Liver (tissue), 9 donors: ENCODE measurements around the gene FOXA2. TPM values are rescaled to one million over a fixed set of nuclear protein-coding genes. Genes with fewer than 3 reads are reported as not detected.

Source experiments
- DNase-seq: peaks from one replicate; pipeline ENCODE4 v3.0.0-alpha.2; 2017; ENCODE audit warnings: low spot score
- H3K27ac ChIP-seq, 2 donors: one replicate each; pipeline ENCODE4 v1.7.0; 2013; ENCODE audit warnings: inconsistent platforms in 2 of 2, low read length in 2 of 2, control low read depth in 1 of 2, low read depth in 1 of 2, mild to moderate bottlenecking in 1 of 2
- H3K27me3 ChIP-seq, 4 donors: one replicate each; pipeline versions ENCODE4 v1.6.1 to v1.7.0; 2013; ENCODE audit warnings: low read length in 3 of 4, inconsistent platforms in 1 of 4, mild to moderate bottlenecking in 1 of 4, moderate library complexity in 1 of 4; ENCODE audit not compliant: control insufficient read depth in 4 of 4, insufficient read depth in 4 of 4
- H3K36me3 ChIP-seq, 4 donors: one replicate each; pipeline versions ENCODE4 v1.6.1 to v1.7.0; 2013; ENCODE audit warnings: low read length in 3 of 4, mild to moderate bottlenecking in 3 of 4, low read depth in 1 of 4, moderate library complexity in 1 of 4; ENCODE audit not compliant: control insufficient read depth in 4 of 4, insufficient read depth in 3 of 4
- H3K4me1 ChIP-seq, 4 donors: one replicate each; pipeline versions ENCODE4 v1.6.1 to v1.7.0; 2013; ENCODE audit warnings: low read length in 3 of 4, mild to moderate bottlenecking in 3 of 4, moderate library complexity in 1 of 4; ENCODE audit not compliant: control insufficient read depth in 4 of 4, insufficient read depth in 4 of 4
- H3K4me3 ChIP-seq, 3 donors: one replicate each; pipeline versions ENCODE4 v1.6.1 to v1.7.0; 2013; ENCODE audit warnings: low read length in 3 of 3, control low read depth in 1 of 3, low read depth in 1 of 3, mild to moderate bottlenecking in 1 of 3
- H3K9ac ChIP-seq, 2 donors: one replicate each; pipeline ENCODE4 v1.7.0; 2013; ENCODE audit warnings: low read length in 2 of 2, mild to moderate bottlenecking in 2 of 2, moderate library complexity in 2 of 2, control low read depth in 1 of 2, low read depth in 1 of 2
- H3K9me3 ChIP-seq, 4 donors: one replicate each; pipeline versions ENCODE4 v1.6.1 to v1.7.0; 2013; ENCODE audit warnings: low read length in 3 of 4; ENCODE audit not compliant: control insufficient read depth in 4 of 4
- CTCF ChIP-seq: fragments of 150-350 bp; IDR thresholded peaks from 2 replicates; pipeline ENCODE4 v1.5.1; 2017; ENCODE audit warnings: improper control_type of control experiment, low read depth, low read length; ENCODE audit not compliant: missing input control
- EGR1 ChIP-seq, 2 donors: IDR thresholded peaks; 2 replicates each; pipeline ENCODE4 v1.6.1; 2016 to 2018; ENCODE audit warnings: antibody characterized with exemption in 2 of 2, low read depth in 2 of 2
- FOXA1 ChIP-seq: IDR thresholded peaks from 2 replicates; pipeline ENCODE4 v1.6.1; 2016; ENCODE audit warnings: antibody characterized with exemption
- FOXA2 ChIP-seq: IDR thresholded peaks from 2 replicates; pipeline ENCODE4 v1.6.1; 2016; ENCODE audit warnings: antibody characterized with exemption
- GABPA ChIP-seq, 2 donors: IDR thresholded peaks in 1 of 2; conservative IDR thresholded peaks in 1 of 2; 2 replicates each; pipeline ENCODE4 v1.6.1; 2016; ENCODE audit warnings: antibody characterized with exemption in 2 of 2, mild to moderate bottlenecking in 1 of 2, moderate library complexity in 1 of 2
- HNF4A ChIP-seq, 2 donors: conservative IDR thresholded peaks; 2 replicates each; pipeline ENCODE4 v1.6.1; 2016; ENCODE audit warnings: antibody characterized with exemption in 2 of 2, mild to moderate bottlenecking in 2 of 2
- HNF4G ChIP-seq: IDR thresholded peaks from 2 replicates; pipeline ENCODE4 v1.6.1; 2016; ENCODE audit warnings: antibody characterized with exemption
- JUND ChIP-seq, 2 donors: IDR thresholded peaks; 2 replicates each; pipeline ENCODE4 v1.6.1; 2016; ENCODE audit warnings: antibody characterized with exemption in 2 of 2
- NR2F2 ChIP-seq: IDR thresholded peaks from 2 replicates; pipeline ENCODE4 v1.6.1; 2016; ENCODE audit warnings: antibody characterized with exemption
- RAD21 ChIP-seq, 2 donors: IDR thresholded peaks; 2 replicates each; pipeline ENCODE4 v1.6.1; 2016; ENCODE audit warnings: antibody characterized with exemption in 2 of 2, mild to moderate bottlenecking in 2 of 2
- RXRA ChIP-seq, 2 donors: IDR thresholded peaks; 2 replicates each; pipeline ENCODE4 v1.6.1; 2017 to 2018; ENCODE audit warnings: antibody characterized with exemption in 2 of 2, mild to moderate bottlenecking in 1 of 2
- SP1 ChIP-seq: IDR thresholded peaks from 2 replicates; pipeline ENCODE4 v1.6.1; 2018; ENCODE audit warnings: antibody characterized with exemption, mild to moderate bottlenecking
- TAF1 ChIP-seq: conservative IDR thresholded peaks from 2 replicates; pipeline ENCODE4 v1.6.1; 2016; ENCODE audit warnings: antibody characterized with exemption, mild to moderate bottlenecking
- YY1 ChIP-seq: IDR thresholded peaks from 2 replicates; pipeline ENCODE4 v1.6.1; 2016; ENCODE audit warnings: antibody characterized with exemption, mild to moderate bottlenecking
- ZBTB33 ChIP-seq: IDR thresholded peaks from 2 replicates; pipeline ENCODE4 v1.6.1; 2016; ENCODE audit warnings: antibody characterized with exemption
- WGBS: extraction: QIAGEN DNeasy Blood & Tissue Kit; methylation state at CpG from one replicate; pipeline ENCODE4 v1.1.7; 2013; 5-methylcytosine and 5-hydroxymethylcytosine counted together
- polyA plus RNA-seq, 2 donors: library from polyadenylated mRNA; stranded (reverse) in 1 of 2; unstranded in 1 of 2; fragments of 200-250 nt in 1 of 2; fragments of >200 nt in 1 of 2; fragmentation: Nextera tagmentation in 1 of 2; extraction: Ambion mirVana in 1 of 2; gene quantifications; one replicate each; pipeline versions ENCODE4 v1.2.1 to v1.2.3, GENCODE V29; 2013 to 2015
- total RNA-seq, 2 donors: library from RNA; depleted of rRNA; stranded (reverse); fragments of >200 nt; gene quantifications; one replicate each; pipeline ENCODE4 v1.2.3, GENCODE V29; 2014
- TF ChIP-seq, protein P1 (sequence below): IDR thresholded peaks from 2 replicates; pipeline ENCODE4 v1.6.1; 2016; ENCODE audit warnings: antibody characterized with exemption
- TF ChIP-seq, protein P2 (sequence below): IDR thresholded peaks from 2 replicates; pipeline ENCODE4 v1.6.1; 2016; ENCODE audit warnings: antibody characterized with exemption
- donor health status: healthy.
- donor health status: healthy.
- donor health status: healthy.
- donor health status: healthy.
- donor health status: healthy.

Gene FOXA2
- total and polyA plus RNA-seq, 4 donors = 5.2 to 12.7 (median 11.1) TPM

DNA sequence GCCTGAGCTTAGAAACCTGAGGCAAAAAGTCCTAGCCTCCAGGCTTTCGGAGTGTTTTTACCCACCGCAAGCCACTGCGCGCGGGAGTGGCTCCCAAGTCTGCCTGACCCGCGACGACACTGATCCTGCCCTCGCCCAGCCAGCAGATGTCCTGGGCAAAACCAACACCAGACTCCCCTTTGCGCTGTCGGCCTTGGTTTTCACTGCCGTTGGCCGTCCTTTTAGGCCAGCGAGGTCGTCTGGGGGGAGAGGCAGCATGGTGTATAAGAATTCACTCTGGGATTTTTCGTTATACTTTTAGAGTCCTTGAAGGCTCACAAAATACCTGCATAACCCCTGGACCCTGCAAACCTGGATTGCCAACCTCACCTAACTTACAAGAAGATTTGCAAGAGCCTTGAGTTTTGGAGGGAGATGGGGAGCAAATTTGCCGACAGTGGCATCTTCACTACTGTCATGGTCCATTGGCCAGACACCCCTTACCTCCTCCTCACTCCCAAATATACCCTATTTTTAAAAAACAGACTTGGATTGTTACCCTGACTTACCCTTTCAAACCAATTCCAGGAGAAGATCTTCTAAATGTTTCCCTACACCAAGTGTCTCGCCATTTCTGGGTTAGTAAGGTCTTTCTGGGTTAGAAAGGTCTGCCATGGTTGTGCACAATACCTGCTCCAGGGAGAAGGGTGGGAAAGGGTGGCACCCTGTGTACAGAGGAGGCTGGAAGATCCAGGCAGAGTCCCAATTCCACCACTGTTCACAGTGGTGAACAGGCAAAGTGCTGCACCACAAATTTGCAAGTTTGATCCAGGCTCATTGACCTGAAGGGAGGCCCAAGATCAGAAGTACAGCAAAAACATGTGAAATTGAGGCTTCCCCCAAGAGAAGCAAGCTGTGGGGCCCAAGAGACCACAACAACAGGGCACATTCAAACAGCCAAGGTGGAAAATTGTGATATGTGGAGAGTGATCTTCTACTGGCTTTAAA is 4.4 kb downstream of the FOXA2 start (continued):
- TF ChIP-seq ZBTB33 (no peak), RAD21 (IDR thresholded peaks at IDR 0.05) (no peak), YY1 (peak; percentile 43), HNF4G (no peak), HNF4A (conservative IDR thresholded peaks at IDR 0.05) (peak; percentile 22 to 26), FOXA1 (no peak), RXRA (IDR thresholded peaks at IDR 0.05) (peak in 1 of 2 donors; percentile 77), JUND (IDR thresholded peaks at IDR 0.05) (no peak), SP1 (peak; percentile 25), NR2F2 (no peak), FOXA2 (no peak)
- TF ChIP-seq, protein P1, sequence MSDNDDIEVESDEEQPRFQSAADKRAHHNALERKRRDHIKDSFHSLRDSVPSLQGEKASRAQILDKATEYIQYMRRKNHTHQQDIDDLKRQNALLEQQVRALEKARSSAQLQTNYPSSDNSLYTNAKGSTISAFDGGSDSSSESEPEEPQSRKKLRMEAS = no peak
- TF ChIP-seq, protein P2, sequence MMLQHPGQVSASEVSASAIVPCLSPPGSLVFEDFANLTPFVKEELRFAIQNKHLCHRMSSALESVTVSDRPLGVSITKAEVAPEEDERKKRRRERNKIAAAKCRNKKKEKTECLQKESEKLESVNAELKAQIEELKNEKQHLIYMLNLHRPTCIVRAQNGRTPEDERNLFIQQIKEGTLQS = no peak

GRCh38 chr20:22579119-22579427 is 5.3 kb downstream of the FOXA2 start:
- no peak for DNase-seq
- Histone ChIP-seq H3K4me3 (peak overlapping the region; percentile 74 to 92 (median 81)), H3K9ac (peak overlapping the region; percentile 14 to 78), H3K4me1 (peaks cover 0 to 60% (median 45%) of the 10 kb centered on the region in 4 donors), H3K27ac (peak overlapping the region; percentile 58 to 82), H3K9me3 (no peaks in the 10 kb centered on the region), H3K36me3 (no peaks in the 10 kb centered on the region), H3K27me3 (no peaks in the 10 kb centered on the region)
- WGBS = 3% methylated on average over 21 of the region's 21 CpGs
- TF ChIP-seq JUND (IDR thresholded peaks at IDR 0.05) (no peak), HNF4G (no peak), SP1 (no peak), RAD21 (IDR thresholded peaks at IDR 0.05) (no peak), HNF4A (conservative IDR thresholded peaks at IDR 0.05) (no peak)

GRCh38 chr20:22578221-22579118 is 5.9 kb downstream of the FOXA2 start:
- peak; percentile 55 for DNase-seq
- Histone ChIP-seq H3K4me1 (peaks cover 0 to 65% (median 50%) of the 10 kb centered on the region in 4 donors), H3K36me3 (no peaks in the 10 kb centered on the region), H3K27me3 (no peaks in the 10 kb centered on the region), H3K9me3 (no peaks in the 10 kb centered on the region), H3K9ac (peak overlapping the region; percentile 83 to 99), H3K27ac (peak overlapping the region; percentile 58 to 82), H3K4me3 (peak overlapping the region; percentile 74 to 92 (median 81))
- WGBS = 4% methylated on average over 56 of the region's 56 CpGs
- TF ChIP-seq CTCF (no peak), RAD21 (IDR thresholded peaks at IDR 0.05) (peak; percentile 35 to 40), NR2F2 (no peak), ZBTB33 (peak; percentile 69), HNF4G (no peak), GABPA (IDR thresholded peaks at IDR 0.05 in 1 of 2, conservative IDR thresholded peaks at IDR 0.05 in 1 of 2) (peak in 1 of 2 donors; percentile 15), EGR1 (IDR thresholded peaks at IDR 0.05; ENCODE audit: low read depth in 2 of 2) (peak; percentile 33 to 89), FOXA1 (peak; percentile 48), RXRA (IDR thresholded peaks at IDR 0.05) (peak; percentile 46 to 64), TAF1 (peak; percentile 70), YY1 (peak; percentile 90), HNF4A (conservative IDR thresholded peaks at IDR 0.05) (peak; percentile 51 to 62), SP1 (peak; percentile 76), JUND (IDR thresholded peaks at IDR 0.05) (peak in 1 of 2 donors; percentile 54), FOXA2 (peak; percentile 85)
- TF ChIP-seq, protein P1 = peak; percentile 62
- TF ChIP-seq, protein P2 = peak; percentile 40
